Measurements from ENCODE around the gene TASP1.
"Not testable (repeated sequence)": the region's sequence is repeated elsewhere in the genome, so short reads cannot be mapped to it uniquely, and the experiment has no call there.

DNA sequence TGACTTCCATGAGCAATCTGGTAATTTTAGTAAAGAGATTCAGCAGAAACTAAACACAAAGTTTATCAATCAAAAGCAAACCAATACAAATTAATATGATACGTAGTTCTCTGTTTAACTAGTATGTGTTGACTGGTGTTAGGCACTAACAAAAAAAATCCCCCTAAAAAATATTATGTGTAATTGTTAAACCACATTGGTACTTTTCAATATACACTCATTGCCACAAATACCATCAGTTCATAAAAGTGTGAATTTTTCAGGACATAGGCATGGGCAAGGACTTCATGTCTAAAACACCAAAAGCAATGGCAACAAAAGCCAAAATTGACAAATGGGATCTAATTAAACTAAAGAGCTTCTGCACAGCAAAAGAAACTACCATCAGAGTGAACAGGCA is 155.3 kb downstream of the TASP1 start:
- not testable (repeated sequence) for TF ChIP-seq MYC (IDR thresholded peaks at IDR 0.05; ENCODE audit: low read depth, low read length); EZH2 (IDR thresholded peaks at IDR 0.05; ENCODE audit: borderline replicate concordance, low read depth, low read length, severe bottlenecking); POLR2A (IDR thresholded peaks at IDR 0.05; ENCODE audit: low read depth, low read length)
- TF ChIP-seq, protein P1, sequence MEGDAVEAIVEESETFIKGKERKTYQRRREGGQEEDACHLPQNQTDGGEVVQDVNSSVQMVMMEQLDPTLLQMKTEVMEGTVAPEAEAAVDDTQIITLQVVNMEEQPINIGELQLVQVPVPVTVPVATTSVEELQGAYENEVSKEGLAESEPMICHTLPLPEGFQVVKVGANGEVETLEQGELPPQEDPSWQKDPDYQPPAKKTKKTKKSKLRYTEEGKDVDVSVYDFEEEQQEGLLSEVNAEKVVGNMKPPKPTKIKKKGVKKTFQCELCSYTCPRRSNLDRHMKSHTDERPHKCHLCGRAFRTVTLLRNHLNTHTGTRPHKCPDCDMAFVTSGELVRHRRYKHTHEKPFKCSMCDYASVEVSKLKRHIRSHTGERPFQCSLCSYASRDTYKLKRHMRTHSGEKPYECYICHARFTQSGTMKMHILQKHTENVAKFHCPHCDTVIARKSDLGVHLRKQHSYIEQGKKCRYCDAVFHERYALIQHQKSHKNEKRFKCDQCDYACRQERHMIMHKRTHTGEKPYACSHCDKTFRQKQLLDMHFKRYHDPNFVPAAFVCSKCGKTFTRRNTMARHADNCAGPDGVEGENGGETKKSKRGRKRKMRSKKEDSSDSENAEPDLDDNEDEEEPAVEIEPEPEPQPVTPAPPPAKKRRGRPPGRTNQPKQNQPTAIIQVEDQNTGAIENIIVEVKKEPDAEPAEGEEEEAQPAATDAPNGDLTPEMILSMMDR (IDR thresholded peaks at IDR 0.05; ENCODE audit: extremely low read depth in 1 of 2, insufficient read depth in 1 of 2, low read depth in 1 of 2, low read length in 2 of 2) = not testable (repeated sequence)

Data from endothelial cell of umbilical vein (primary cell).